Activated B cell treated with CpG ODN at 0.5 μM for 24 hours (primary cell): Measurements from ENCODE around the gene MLLT10. TPM values are rescaled to one million over a fixed set of nuclear protein-coding genes. Genes with fewer than 3 reads are reported as not detected.

ENCODE experiments used
- ATAC-seq: fragments of 200-7000 bp; cut with Tn5 transposase; one replicate; pipeline ENCODE4 v1.10.0; 2021; ENCODE audit warnings: low read depth, mild to moderate bottlenecking, moderate library complexity
- CTCF ChIA-PET: fragments of 350-600 bp; sonication (Branson Sonifier 250); formaldehyde crosslinking; loops from one replicate; lab custom pipeline; 2021; ENCODE audit warnings: antibody characterized with exemption; lab: Charles Lee
- POLR2A ChIA-PET: fragments of 350-600 bp; sonication (Branson Sonifier 250); formaldehyde crosslinking; loops from one replicate; lab custom pipeline; 2021; ENCODE audit warnings: antibody characterized with exemption; lab: Charles Lee
- DNase-seq: peaks from one replicate; pipeline ENCODE4 v3.0.0; 2022
- H3K27ac Mint-ChIP-seq: one replicate; pipeline ENCODE4 v1.8.0; 2020; ENCODE audit warnings: mixed read lengths
- H3K27me3 Mint-ChIP-seq: one replicate; pipeline ENCODE4 v1.8.0; 2021; ENCODE audit warnings: mixed read lengths
- H3K36me3 Mint-ChIP-seq: one replicate; pipeline ENCODE4 v1.8.0; 2021; ENCODE audit warnings: low read depth, mixed read lengths
- H3K4me1 Mint-ChIP-seq: one replicate; pipeline ENCODE4 v1.8.0; 2021; ENCODE audit warnings: mixed read lengths
- H3K4me3 Mint-ChIP-seq: one replicate; pipeline ENCODE4 v1.8.0; 2020; ENCODE audit warnings: mild to moderate bottlenecking, mixed read lengths
- H3K9me3 Mint-ChIP-seq: one replicate; pipeline ENCODE4 v1.8.0; 2020; ENCODE audit warnings: mixed read lengths
- intact Hi-C: fragments of 100-400 bp; cut with micrococcal nuclease; formaldehyde crosslinking; loops from one replicate; pipeline ENCODE4 v1.15.1; 2024
- total RNA-seq: library from RNA; stranded (reverse); gene quantifications from 2 replicates; pipeline ENCODE4 v1.2.3, GENCODE V29; 2022
- TF ChIP-seq, protein P1 (sequence below): fragments of 200-600 bp; IDR thresholded peaks from one replicate; pipeline ENCODE4 v1.8.0; 2022; ENCODE audit warnings: antibody characterized with exemption, mild to moderate bottlenecking

The MLLT10 gene
- total RNA-seq, 1 donor from 2014 or later, result 48.7 TPM

DNA sequence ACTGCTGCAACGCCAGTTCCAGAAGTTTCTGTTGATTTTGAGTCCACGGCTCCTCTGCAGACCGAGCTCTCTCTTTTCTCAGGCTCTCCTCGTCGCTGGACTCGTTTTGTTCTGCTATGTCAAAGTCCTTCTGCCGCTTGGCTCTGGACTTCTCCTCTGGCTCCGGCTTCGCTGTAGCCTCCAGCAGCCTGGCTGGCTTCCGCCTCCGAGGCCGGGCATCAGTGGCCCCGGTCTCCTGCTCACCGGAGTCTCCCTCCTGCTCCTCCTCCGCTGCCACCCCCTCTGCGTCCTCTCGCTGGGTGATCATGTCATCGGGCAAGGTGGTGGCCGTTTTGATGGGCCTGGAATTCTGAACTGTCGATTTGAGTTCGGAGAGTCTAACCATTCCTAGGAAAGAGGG is 225.2 kb downstream of the MLLT10 start:
- peaks cover 25% of the 10 kb centered on the region for H3K36me3 Mint-ChIP-seq
- DNase-seq, result no peak
- TF ChIP-seq, protein P1, sequence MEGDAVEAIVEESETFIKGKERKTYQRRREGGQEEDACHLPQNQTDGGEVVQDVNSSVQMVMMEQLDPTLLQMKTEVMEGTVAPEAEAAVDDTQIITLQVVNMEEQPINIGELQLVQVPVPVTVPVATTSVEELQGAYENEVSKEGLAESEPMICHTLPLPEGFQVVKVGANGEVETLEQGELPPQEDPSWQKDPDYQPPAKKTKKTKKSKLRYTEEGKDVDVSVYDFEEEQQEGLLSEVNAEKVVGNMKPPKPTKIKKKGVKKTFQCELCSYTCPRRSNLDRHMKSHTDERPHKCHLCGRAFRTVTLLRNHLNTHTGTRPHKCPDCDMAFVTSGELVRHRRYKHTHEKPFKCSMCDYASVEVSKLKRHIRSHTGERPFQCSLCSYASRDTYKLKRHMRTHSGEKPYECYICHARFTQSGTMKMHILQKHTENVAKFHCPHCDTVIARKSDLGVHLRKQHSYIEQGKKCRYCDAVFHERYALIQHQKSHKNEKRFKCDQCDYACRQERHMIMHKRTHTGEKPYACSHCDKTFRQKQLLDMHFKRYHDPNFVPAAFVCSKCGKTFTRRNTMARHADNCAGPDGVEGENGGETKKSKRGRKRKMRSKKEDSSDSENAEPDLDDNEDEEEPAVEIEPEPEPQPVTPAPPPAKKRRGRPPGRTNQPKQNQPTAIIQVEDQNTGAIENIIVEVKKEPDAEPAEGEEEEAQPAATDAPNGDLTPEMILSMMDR, result no peak

DNA sequence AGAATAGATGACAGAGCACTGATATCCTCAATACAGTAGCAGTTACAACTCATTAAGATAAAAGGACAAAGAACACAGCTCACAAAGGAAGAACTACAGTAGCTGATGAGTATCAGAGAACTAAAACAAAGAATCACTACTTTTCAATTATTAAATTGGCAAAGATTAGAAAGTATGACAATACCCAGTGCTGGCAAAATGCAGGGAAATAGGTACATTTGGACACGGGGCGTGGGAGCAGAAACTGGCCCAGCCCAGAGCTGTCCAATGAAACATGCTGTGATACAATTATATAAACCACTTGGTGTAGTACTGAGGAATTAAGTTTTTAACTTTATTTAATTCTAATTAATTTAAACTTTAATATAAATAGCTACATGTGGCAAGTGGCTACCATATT is 226.3 kb downstream of the MLLT10 start:
- POLR2A ChIA-PET, result no interaction called here
- H3K27me3 Mint-ChIP-seq, result no peaks in the 10 kb centered on the region

More for the DNA sequence above, 225.2 kb downstream of the MLLT10 start:
- H3K4me3 Mint-ChIP-seq, result no peak overlapping the region
- ChIA-PET CTCF (no interaction called here), POLR2A (no interaction called here)
- no peaks in the 10 kb centered on the region for H3K9me3 Mint-ChIP-seq
- ATAC-seq, result no peak
- intact Hi-C loops, result no loop called here
- H3K27me3 Mint-ChIP-seq, result no peaks in the 10 kb centered on the region
- H3K27ac Mint-ChIP-seq, result no peak overlapping the region
- no peaks in the 10 kb centered on the region for H3K4me1 Mint-ChIP-seq

DNA sequence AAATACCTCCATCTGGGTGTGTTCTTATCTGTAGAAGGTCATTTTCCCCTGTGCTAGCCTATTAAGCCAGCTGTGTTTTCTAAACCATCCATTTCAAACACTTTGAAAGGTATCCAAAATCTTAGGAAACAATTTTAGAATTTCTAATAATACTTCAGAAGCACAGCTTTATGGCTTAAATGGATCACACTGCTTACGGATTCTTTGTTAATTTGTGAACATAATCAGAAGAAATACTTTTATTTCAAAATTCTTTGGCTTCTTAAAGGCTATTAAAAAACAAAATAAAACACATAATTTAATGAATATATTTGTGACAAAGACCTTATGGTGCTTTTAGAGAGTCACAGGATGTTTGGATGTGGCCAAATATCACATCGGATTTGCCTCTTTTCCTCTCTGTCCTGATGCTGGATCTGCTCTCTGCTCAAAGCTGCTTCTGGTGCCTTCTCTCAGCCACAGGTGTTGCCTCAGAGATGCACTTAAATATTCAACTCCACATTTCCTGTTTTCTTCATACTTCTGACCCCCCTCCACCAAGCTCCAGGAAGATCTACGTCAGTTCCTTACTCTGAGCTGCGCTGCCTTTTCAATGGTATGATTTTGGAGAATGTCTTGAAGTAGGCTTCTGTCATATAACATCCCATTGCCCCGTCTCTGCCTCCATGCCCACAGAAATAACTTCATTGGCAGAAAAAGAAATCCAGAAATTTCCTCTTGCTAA is 230.6 kb downstream of the MLLT10 start:
- Mint-ChIP-seq H3K4me1 (no peaks in the 10 kb centered on the region), H3K27me3 (no peaks in the 10 kb centered on the region), H3K36me3 (peaks cover 11% of the 10 kb centered on the region), H3K27ac (no peak overlapping the region), H3K4me3 (no peak overlapping the region), H3K9me3 (no peaks in the 10 kb centered on the region)
- DNase-seq (no peak), ATAC-seq (no peak)
- TF ChIP-seq, protein P1, result no peak
- POLR2A ChIA-PET, result no interaction called here
- CTCF ChIA-PET, result no interaction called here
- intact Hi-C loops, result no loop called here

More for the DNA sequence above, 226.3 kb downstream of the MLLT10 start:
- no peak for ATAC-seq
- Mint-ChIP-seq H3K4me1 (no peaks in the 10 kb centered on the region), H3K27ac (no peak overlapping the region), H3K4me3 (no peak overlapping the region), H3K36me3 (peaks cover 31% of the 10 kb centered on the region), H3K9me3 (no peaks in the 10 kb centered on the region)
- intact Hi-C loops, result no loop called here
- CTCF ChIA-PET, result no interaction called here
- DNase-seq, result no peak
- TF ChIP-seq, protein P1, result no peak

DNA sequence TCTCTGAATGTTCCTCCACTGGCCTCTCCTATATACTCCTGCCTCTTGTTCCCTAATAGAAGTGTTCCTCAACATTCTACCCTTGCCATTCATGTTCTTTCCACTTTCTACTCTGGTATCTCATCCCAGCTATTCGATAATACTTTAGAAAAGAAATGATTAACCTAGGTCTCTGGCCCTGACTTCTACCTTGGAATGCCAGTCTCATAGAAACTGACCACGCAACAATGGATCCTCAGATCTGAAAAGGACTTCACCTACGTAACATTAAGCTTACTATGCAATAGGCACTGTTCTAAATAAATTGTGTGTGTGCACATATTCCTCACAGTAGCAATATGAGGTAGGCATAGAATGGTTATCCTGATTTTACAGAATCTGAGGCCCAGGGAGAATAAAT is 235.0 kb downstream of the MLLT10 start:
- intact Hi-C loops, result no loop called here
- H3K4me3 Mint-ChIP-seq, result no peak overlapping the region
- no peaks in the 10 kb centered on the region for H3K9me3 Mint-ChIP-seq
- H3K27ac Mint-ChIP-seq, result no peak overlapping the region
- TF ChIP-seq, protein P1, result no peak
- ATAC-seq (no peak), DNase-seq (no peak)
- no peaks in the 10 kb centered on the region for H3K4me1 Mint-ChIP-seq
- no peaks in the 10 kb centered on the region for H3K27me3 Mint-ChIP-seq
- peaks cover 8% of the 10 kb centered on the region for H3K36me3 Mint-ChIP-seq
- ChIA-PET CTCF (no interaction called here), POLR2A (no interaction called here)

DNA sequence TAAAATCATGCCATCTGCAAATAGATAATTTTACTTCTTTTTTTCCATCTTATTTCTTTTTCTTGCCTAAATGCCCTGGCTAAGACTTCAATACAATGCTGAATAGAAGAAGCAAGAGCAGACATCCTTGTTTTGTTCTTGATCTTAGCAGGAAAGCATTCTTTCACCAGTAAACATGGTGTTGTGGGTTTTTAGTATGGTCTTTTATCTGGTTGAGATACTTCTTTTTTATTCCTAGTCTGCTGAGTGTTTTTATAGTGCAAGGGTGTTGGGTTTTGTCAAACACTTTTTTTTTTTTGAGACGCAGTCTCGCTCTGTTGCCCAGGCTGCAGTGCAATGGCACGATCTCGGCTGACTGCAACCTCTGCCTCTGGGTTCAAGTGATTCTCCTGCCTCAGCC is 237.2 kb downstream of the MLLT10 start:
- no peaks in the 10 kb centered on the region for H3K27me3 Mint-ChIP-seq
- no peak for DNase-seq
- POLR2A ChIA-PET, result no interaction called here
- TF ChIP-seq, protein P1, result no peak
- H3K9me3 Mint-ChIP-seq, result no peaks in the 10 kb centered on the region
- no peaks in the 10 kb centered on the region for H3K4me1 Mint-ChIP-seq
- H3K27ac Mint-ChIP-seq, result no peak overlapping the region
- CTCF ChIA-PET, result no interaction called here
- no peak overlapping the region for H3K4me3 Mint-ChIP-seq
- no peak for ATAC-seq
- intact Hi-C loops, result no loop called here
- peaks cover 2% of the 10 kb centered on the region for H3K36me3 Mint-ChIP-seq
